ELF-1 (cell line): ENCODE data around the gene TTC28.
A peak's percentile ranks its signal among the peaks of the same experiment; 100 is the strongest.

Experiments used
- DNase-seq: peaks from one replicate; pipeline ENCODE4 v3.0.0-alpha.2; 2016; ENCODE audit warnings: low read depth, low spot score

The TTC28 gene

DNA sequence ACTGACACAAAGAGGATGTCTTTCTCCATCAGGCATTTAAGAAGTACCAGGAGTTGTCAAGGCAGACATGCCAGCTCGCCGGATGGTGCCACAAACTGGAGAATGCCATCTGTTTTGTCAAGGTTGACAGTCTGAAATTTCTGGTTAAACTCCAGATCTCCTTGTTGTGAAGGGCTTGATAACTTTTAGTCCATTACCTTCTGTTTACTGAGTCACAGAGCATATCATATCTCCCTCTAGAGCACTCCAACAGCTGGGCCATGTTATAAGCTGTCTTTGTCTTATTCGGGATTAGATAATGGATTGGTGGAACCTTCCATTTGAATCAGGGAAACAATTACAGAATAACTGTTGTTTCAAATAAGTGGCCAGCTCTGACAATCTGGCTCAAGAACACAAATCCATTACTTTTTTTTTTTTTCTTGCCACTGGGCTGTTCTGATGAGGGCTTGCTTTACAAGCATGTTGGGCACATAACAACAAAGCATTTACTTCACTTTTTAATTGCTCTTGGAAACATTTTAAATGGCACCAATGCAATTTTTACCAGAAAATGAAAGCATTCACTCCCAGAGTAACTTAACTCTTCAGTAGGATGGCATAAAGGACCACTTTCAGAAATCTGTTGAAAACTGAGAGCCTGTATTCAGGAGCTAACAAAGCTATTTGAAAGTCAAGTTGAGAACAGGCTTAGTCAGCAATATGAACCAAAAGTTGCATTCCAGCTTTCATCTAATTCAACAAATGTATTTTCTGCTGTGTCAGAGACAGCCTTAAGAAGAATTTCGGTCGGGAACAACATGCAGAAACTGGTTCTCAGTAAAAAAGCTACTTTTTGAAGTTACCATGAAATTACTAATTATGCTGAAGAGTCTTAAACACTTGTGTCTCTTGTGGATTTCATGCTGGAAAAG is 533.0 kb downstream of the TTC28 start:
- DNase-seq = no peak

DNA sequence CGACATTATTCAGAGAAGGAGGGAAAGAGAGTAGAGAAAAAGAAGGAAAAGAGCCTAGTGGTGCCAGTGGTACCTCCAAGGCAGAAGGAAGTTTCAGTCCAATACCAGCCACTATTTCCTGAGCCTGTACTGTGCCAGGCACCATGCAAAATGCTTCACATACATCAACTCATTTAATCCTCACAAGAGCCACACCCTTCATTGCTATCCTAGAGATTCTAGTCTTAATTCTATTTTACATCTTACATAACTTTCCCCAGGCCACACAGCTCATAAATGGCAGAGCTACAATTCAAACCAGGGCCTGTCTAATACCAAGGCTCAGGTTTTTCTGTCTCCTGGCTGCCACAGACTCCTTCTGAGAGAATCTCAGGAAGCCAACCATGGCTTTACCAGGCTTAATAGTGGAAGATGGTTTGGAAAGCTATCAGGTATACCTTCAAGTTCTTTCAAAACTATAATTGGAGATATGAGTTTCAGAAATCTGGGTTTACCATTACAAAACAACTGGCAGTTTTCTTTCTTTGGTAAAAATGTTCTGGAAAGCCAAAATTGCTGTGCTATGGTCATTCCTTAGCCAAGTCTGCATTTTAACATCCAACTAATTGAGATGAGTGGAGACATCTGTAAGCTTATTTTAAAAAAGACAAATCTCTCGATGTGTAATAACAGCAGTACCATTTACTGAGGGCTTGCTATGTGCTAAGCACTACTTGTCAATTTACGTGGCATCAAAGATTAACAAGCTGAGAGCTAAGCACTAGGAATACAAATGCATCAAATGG is 535.5 kb downstream of the TTC28 start:
- no peak for DNase-seq

DNA sequence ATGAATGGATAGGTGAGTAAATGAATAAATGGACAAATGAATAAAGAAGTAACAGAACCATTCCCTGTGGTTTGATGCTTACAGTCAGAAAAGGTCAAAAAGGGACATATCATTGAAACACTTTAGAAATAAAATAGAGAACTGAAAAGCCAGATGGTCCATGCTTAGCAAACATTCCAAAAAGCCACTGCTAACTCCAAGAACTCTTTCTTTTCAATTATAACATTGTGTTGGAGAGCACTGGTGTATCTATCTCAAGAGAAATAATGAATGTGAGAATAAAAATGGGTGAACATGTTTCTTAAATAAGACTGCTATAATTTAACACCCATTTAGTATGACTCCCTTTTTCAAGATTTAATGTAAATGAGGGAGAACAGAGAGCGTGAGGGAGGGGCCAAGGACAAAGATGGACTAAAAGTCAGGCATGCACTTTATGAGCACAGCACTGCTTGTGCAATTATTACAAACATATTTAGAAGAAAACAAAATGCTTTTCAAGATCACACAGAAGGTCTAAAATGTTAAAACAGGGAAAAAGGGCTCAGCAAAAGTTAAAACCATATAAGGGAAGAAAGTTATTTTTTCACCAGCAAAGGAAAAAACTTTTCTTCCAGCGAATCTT is 536.3 kb downstream of the TTC28 start:
- no peak for DNase-seq

GRCh38 chr22:28142361-28142961 is 537.2 kb downstream of the TTC28 start:
- no peak for DNase-seq

DNA sequence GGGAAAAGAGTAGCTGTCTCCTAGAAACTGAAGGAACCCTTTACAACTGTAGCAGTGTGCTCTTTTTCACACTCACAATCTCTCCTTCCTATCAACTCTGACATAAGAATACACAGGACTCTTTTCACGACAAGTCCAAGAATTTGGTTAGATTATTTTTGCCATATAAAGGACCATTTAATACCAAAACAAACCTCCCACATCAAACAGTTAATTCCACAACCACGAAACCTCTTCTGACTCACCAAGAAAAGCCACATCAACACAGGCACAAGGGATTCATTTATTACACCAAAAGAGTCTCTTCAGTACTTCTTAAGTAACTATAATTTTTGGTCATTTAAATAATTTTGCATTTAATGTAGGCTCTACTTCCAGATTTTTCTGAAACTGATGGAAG is 538.0 kb downstream of the TTC28 start:
- DNase-seq = no peak

DNA sequence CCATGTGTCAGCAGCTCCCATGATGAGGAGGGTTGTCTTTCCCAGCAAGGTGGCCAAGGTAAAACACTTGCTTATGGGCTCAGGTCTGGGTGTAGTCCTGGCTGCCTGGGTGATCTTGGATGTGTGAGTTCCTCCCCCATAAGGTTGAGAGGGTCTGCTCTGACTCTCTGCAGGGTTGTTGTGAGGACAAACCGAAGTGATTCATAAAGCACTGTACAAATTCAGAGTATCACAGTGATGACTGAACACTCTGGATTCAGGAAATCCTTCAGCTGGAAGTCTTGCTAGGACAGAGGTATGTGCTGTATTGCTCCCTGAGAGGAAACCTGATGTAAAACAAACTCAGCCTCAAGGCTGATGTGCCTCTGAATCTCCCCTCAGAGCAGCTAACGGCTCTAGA is 539.7 kb downstream of the TTC28 start:
- no peak for DNase-seq

- no peak for DNase-seq
Observed at GRCh38 chr22:28139516-28139915, 540.1 kb downstream of the TTC28 start.

DNA sequence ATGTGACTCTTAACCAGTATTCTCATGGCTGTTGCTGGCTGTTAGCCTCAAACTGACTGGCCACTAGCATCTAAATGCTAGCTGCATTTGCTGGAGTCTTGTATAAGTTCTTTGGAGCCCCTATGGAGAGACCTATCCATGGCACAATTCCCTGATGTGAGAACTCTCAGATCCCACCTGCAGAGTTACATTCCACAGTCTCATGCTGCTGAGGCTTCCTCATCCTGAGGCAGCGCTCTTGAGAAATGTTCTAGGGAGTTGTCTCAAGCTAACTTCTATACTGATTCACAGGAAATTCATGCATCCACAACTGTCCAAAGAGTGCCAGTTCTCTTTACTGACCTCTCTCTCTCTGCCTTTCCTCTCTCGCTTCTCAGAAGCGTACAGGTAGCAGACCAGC is 542.6 kb downstream of the TTC28 start:
- peak; percentile 15 for DNase-seq

- DNase-seq = no peak
Observed at GRCh38 chr22:28132466-28132865, 547.2 kb downstream of the TTC28 start.

DNA sequence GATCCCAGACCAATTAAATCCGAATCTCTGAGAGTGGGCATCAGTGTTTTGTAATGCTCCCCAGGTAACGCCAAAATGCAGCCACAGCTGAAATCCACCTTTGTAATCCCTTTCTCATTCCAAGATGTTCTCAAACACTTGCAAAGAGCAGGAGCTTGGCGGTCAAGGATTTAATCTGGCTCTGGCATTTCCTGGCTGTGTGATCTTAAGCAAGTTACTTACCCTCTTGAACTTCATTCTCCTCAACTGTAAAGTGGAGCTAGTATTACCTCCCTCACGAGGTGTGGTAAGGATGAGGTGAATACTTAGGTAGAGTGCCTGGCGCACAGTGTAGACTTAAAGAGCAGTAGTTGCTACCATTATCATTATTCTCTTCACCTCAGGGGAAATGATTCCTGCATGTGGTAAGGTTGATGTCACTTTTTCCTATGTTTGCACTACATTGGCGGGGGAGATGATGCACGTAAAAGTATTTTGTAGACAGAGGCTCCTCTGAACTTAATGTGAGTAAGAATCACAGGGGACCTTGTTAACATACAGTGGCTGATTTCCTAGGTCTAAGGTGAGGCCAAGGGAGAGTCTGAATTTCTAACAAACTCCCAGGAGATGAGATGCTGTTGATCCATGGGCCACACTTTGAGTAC is 550.2 kb downstream of the TTC28 start:
- no peak for DNase-seq

DNA sequence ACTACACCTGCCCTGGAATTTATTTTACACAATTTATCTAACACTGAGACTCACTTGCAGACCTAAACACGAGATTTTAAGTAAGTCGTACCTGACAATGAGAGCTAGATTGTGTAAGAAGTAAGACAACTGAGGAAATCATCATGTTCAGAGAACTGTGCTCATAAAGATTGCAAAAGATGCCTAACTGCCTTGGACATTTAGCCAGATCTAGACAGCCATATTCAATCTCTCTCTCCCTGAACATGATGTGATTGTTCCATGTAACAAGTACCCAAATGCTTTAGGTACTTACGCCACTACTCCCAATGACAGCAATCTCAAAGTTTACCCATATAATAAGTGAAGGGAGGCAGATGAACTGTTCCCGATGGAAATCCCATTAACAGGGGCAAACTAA is 550.8 kb downstream of the TTC28 start:
- DNase-seq = no peak

GRCh38 chr22:28125799-28126198 is 553.8 kb downstream of the TTC28 start:
- no peak for DNase-seq

GRCh38 chr22:28123989-28124766 is 555.5 kb downstream of the TTC28 start:
- no peak for DNase-seq

DNA sequence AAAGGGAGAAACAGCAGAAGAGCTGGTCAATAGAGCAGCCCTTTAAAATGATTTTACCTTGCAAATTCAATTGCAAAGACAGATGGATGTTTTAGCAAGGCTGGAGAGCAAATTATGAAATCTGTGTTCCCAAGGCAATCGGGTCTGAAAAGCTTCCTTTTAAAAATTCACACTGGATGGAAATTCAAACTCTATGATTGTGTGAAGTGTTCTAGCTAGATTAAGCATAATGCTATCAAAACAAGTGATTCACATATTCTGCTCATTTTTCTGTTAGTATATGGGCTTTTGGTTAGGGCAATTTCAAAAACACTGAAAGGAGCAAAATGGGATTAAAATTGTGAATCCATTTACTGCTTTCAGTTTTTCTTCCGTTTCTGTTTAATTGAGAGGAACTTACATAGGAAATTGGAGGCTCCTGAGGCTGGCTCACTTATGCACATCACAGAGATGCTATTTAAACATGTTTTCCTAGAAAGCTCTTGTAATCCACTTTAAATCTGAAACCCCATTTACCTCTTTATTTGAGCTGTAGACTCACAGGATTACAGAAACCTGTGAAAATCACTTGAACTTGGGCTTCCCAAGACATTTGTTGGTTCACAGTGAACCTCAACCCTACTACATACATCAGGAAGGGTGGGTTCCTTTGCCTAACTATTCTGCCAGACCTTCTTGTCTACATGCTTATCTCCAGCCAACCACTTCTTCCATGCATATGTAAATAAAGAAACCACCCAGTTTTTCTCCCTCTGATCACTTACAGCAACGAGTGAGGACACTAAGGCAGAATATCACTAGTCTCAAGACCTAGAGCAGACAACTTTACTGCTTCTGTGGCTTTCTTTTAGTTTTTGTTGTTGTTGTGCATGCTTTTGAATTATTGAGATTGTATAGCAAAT is 558.7 kb downstream of the TTC28 start:
- no peak for DNase-seq

GRCh38 chr22:28118957-28119631 is 560.5 kb downstream of the TTC28 start:
- DNase-seq = no peak

DNA sequence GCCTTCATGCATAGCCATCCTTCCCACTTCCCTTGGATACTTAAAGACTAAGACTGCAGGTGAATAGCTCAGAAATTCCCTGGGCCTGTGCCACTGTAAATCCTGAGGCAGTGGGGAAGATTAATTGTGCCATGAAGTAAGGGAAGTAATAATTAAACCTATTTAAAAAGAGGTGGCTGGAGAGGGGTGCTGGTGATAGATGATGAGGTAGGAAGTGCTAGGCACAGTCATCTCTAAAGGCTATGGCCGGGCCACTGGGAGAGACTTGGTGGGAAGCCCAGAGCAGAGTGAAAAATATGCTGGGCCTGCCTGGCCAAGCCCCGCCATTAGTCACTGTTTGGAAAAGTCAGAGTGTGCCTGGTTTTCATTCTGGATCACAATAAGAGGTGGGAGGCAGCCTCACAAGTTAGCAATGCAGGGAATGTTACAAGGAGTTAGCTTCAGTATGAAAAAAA is 563.4 kb downstream of the TTC28 start:
- peak; percentile 64 for DNase-seq

DNA sequence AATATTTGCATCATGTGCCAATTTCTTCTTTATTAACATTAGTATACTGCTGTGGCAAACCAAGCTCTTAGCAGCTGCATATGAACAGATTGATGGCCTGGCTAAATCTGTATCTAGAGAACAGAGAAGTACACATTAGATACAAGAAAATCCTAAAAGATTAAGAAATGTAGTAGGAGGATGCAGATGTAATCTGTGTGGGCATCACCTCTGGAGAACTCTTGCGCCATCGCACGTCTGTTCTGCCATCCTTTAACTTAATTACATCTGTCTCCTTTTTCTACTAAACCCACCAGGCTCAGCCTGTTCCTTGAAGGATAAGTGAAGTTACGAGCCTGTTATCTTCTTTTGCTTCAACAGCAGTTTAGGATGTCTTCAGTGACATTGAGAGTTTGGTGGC is 564.2 kb downstream of the TTC28 start:
- DNase-seq = no peak

DNA sequence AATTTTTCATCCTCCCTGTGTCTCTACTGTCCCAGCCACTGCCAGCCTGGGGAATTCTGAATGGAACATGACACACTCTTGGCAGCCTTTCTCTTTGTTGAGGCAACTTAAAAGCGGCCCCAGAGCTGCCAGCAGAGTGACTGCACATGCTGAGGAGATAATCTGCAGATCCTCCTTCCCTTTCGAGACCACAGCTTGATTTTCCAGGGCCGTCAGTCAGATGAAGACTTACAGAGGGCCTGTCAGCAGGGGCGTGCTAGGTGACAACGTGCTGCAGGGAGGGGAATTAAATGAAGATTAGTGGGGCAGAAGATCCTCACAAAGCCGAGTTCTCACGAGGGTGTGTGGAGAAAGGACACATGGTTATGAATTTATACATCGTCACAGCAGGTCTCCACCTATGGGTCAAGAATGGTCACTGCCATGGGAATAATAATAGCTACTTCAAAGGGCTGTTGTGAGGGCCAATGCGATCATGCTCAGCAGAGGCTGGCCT is 567.0 kb downstream of the TTC28 start:
- peak; percentile 81 for DNase-seq

- no peak for DNase-seq
Observed at GRCh38 chr22:28112190-28112544, 567.5 kb downstream of the TTC28 start.
